GM18870 (cell line): ENCODE results near the gene ARFGAP2.
A peak's percentile ranks its signal among the peaks of the same experiment; 100 is the strongest.
"Not testable (repeated sequence)": the region's sequence is repeated elsewhere in the genome, so short reads cannot be mapped to it uniquely, and the experiment has no call there.

ENCODE experiments used
- ATAC-seq: cut with Tn5 transposase; IDR thresholded peaks from one replicate; pipeline ENCODE4 v1.9.1; 2021; ENCODE audit warnings: moderate library complexity; ENCODE audit not compliant: unreplicated experiment

Gene ARFGAP2

DNA sequence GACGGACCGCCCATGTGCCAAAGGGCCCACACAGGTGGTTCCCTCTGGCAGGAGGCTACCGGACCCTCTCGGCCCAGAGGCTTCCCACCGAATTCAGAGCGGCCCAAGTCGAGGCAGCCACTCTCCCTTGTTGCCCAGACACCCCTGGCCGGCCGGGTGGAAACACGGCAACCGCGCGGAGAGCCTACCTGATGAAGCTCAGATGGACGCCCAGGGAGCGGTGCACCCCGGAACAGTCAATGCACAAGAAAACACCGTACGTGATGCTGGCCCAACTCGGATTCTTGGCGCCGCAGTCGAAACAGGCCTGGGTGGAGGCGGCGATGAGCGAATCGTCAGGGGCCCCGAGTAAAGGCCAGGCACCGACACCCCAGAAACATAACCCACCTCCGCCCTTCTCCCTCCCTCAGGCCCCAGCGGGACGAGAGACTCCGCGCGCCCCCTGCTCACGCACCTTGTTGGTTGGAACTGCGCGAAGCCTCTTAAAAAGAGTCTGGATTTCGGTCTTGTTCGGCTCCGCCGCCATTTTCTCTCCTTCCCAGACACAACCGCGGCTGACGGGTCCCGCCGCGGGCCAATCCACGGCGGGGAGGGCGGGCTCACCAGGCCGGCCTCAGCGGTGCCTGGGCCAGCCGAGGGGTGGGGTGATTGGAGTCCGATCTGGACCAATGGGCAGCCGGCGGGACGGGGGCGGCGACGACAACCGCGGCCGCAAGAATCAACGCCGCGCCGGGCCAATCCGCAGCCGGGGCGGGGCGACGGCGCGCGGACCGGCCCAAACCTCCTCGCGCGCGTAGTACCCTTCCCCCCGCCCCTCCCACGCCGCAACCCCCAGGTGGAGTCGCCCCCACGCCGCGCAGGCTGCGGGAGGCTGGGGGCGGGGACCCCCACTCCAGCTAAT is at the start of gene ARFGAP2:
Gene ARFGAP2, minus strand, starts transcription at position 552 of the 901 bp plus-strand sequence. Its CDS starts 26 bp downstream, at position 526.
- ATAC-seq = peak; percentile 69

DNA sequence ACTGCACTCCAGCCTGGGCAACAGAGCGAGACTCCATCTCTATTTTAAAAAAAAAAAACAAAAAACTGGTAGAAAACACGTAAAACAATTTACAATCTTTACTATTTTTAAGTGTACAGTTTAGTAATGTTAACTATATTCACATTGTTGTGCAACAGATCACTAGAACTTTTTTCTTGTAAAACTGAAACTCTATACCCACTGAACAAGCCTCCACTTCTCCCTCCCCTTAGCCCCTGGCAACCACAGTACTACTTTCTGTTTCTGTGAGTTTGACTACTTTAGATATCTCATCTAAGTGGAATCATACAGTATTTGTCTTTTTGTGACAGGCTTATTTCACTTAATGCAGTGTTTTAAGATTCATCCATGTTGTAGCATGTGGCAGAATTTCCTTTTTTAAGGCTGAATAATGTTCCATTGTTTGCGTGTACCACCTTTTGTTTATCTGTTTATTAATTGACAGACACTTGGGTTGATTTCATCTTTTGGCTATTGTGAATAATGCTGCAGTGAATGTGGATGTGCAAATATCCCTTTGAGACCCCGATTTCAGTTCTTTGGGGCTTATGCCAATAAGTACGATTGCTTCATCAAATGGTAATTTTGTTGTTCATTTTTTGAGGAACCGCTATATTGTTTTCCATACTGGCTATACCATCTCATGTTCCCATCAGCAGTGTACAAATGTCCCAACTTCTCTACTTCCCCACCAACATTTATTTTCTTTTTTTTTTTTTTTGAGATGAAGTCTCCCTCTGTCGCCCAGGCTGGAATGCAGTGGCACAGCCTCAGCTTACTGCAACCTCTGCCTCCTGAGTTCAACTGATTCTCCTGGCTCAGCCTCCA is 49.1 kb upstream of the ARFGAP2 start:
- ATAC-seq = peak; percentile 73

DNA sequence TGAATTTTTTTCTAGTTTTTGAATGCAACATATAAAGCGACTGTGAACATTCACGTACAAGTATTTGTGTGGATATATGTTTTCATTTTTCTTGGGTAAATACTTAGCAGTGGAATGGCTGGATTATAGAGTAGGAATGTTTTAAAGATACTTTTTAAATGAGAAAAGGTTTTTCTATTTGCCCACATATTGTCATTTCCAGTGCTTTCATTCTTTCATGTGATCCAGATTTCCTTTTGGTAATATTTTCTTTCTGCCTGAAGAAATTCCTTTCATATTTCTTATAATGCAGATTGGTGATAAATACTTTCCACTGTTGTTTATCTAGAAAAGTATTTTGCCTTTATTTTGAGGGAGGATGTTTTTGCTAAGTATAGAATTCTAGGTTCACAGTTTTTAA is 46.0 kb upstream of the ARFGAP2 start:
- ATAC-seq = no peak

DNA sequence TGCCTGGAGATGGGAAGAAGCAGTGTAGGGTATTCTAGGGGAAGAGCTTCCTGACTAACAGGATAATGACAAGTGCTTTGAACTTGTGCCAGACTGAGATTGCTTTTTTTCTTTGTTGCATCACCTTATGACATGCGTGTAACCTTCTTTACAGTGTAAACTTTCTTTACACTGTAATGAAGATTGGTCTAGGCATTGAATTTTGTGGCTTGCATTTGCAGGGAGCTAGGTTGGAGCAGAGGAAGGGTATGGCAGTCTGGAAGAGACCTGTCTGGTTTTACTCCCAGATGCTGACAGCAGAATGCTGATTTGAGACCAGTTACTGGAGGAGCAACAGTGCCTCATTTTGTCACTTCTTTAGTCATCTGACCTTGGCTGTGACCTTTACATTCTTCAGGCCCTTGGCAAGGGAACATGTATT is 43.7 kb upstream of the ARFGAP2 start:
- no peak for ATAC-seq

DNA sequence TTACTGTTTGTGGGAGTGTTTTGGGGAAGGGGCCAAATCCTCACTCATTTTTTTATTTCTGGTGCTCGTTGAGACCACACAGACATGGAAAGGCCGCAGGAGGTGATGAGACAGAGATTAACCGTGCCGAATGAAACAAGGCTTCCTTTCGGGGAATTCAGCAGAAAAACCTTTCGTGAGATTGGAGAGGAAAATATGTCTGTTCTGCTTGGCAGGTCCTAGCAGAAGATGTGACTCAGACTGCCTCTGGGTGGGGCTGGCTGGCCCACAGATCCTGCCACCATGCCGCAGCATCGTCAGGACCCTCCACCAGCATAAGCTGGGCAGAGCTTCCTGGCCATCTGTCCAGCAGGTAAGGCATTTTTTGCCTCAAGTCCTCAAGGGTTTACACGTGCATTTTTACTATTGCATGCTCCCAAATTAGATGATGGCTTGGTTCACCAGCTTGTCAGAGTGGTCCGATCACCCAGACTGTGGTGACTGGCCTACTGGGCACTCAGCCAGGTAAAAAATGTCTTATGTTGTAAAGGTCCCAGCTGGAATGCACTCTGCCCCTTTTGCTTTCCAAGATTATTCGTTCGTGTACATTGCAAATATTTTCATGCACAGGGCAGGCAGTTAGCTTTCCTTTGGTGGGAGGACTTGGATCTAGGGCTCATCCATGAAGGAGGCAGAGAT is 39.6 kb upstream of the ARFGAP2 start:
- no peak for ATAC-seq

- no peak for ATAC-seq
Measured at GRCh38 chr11:47215366-47215910, 38.8 kb upstream of the ARFGAP2 start.

DNA sequence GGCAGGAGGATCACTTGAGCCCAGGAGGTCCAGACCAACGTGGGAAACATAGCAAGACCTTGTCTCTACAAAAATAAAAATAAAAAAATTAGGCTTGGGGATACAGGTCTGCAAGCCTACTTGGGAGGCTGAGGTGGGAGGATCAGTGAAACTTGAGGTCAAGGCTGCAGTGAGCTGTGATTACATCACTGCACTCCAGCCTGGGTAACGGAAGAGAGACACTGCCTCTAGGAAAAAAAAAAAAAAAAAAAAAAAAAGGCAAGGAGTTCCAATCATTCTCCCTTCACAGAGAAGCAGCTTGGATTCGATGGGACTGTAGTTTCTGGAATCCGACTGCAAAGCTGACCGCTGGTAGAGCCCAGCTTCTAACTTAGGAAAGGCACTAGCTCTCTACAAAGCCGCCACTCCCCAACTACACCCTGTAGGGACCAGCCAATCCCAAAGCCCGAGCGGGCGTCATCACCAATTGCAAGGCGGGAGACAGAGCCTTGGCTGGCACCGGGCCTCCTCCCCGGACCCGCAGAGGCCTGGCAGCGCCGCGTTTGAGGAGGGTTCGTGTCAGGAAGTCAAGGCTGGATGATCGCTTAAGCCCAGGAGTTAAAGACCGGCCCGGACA is 37.4 kb upstream of the ARFGAP2 start:
- peak; percentile 66 for ATAC-seq

GRCh38 chr11:47212938-47213337 is 36.3 kb upstream of the ARFGAP2 start:
- no peak for ATAC-seq

GRCh38 chr11:47208628-47209027 is 31.9 kb upstream of the ARFGAP2 start:
- ATAC-seq = no peak

- not testable (repeated sequence) for ATAC-seq
Measured at GRCh38 chr11:47208008-47208552, 31.4 kb upstream of the ARFGAP2 start.

DNA sequence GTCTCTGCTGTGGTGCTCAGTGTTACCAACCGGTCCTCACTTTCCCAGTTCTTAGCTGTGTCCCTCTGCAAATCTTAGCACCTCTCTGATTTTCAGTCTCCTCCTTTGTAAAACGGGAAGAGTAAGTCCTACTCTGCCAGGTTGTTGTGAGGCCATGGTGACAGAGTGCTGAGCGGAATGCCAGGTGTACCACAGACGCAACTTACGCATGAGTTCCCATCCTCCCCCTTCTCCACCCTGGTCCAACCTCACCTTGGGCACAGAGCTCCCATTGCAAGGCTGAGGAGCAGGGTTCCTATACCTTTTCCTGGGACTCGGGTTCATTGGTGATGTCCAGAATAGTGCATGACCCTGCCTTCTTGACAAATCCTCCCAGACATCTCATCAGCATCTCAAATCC is 30.8 kb upstream of the ARFGAP2 start:
- ATAC-seq = no peak

DNA sequence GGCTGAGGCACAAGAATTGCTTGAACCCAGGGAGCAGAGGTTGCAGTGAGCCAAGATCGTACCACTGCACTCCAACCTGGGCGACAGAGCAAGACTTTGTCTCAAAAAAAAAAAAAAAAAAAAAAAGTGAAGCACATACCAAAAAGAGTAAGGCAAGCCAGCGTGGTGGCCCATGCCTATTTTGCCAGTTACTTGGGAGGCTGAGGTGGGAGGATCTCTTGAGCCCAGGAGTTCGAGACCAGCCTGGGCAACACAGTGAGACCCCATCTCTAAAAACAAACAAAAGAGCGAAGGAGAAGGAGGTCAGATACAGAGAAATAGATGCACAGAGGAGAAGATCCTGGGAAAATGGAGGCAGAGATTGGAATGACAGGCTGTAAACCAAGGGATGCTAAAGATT is 29.9 kb upstream of the ARFGAP2 start:
- not testable (repeated sequence) for ATAC-seq

- ATAC-seq = no peak
Measured at GRCh38 chr11:47204637-47204989, 27.9 kb upstream of the ARFGAP2 start.

DNA sequence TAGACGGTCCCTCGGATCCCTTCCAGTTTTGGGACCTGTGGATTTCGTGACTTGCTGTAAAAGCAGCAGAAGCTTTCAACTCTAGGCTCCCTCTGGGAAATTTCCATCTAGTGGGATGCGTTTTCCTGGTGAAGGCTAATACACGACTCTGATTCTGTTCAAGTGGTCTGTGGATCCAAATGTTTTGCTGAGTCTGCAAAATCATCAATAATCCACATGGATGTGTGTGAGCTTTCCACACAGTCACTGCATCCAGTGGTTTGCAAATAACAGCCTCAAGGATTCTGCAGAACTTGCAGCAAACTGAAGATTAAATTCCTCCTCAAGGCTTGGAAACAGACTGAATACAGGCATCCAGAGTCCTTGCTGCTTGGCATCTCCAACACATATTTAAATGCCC is 25.9 kb upstream of the ARFGAP2 start:
- no peak for ATAC-seq

DNA sequence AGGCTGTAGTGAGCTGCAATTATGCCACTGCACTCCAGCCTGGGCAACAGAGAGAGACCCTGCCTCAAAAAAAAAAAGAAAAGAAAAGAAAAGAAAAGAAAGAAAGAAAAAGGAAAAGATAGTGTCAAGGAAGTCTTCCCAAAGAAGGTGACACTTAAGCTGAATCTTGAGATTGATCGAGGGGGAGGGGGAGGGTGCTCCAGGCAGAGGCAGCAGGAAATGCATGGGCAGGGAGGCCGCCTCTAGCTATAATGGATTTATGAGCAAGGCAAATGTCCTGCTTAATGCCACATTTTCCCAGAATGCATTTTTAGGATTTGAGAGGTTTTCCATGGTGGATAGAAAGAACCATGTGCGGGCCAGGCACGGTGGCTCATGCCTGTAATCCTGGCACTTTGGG is 24.3 kb upstream of the ARFGAP2 start:
- ATAC-seq = no peak

DNA sequence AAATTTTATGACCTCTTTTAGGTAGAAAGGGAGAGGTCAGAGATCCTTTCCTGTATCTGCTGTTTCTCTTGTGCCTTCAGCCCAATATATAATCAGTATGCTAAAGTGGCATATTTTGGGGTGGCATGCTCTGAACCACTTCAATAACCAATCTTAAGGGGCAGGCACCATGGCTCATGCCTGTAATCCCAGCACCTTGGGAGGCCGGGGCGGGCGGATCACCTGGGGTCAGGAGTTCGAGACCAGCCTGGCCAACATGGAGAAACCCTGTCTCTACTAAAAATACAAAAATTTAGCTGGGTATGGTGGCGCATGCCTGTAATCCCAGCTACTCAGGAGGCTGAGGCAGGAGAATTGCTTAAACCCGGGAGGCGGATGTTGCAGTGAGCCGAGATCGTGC is 21.5 kb upstream of the ARFGAP2 start:
- not testable (repeated sequence) for ATAC-seq

DNA sequence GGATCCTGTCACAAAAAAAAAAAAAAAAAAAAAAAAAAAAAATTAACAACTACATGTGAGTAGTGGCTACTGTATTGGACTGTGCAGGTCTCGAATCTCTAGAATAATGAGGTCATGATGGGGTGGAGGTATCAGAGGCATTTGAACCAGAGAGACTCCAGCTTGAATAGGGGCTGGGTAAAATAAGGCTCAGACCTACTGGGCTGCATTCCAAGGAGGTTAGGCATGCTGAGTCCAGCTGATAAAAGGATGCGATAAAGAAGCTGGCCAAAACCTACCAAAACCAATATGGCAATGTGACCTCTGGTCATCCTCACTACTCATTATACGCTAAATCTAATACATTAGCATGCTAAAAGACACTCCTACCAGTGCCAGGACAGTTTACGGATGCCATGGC is 15.4 kb upstream of the ARFGAP2 start:
- ATAC-seq = no peak

- ATAC-seq = not testable (repeated sequence)
Measured at GRCh38 chr11:47191137-47191536, 14.5 kb upstream of the ARFGAP2 start.

GRCh38 chr11:47189100-47189834 is 12.6 kb upstream of the ARFGAP2 start:
- no peak for ATAC-seq

DNA sequence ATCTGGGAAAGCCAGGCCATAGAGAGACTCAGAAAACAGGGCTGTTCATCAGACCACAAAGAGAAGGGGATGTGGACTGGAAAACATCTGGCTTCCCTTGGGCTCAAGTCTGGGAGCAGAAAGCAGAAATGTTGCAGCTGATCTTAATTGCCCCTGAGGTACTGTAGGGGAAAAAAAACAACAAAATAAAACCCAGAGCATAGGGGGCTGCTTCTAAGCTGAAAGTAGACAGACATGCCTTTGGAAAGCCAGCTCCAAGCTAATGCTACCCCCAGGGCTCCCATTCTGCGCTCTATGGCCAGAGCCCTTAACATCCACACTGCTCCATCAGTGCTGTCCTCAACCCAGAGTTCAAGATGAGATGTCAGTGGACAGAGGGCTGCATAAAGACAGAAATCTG is 11.6 kb upstream of the ARFGAP2 start:
- no peak for ATAC-seq
